Activated CD4-positive, CD25-positive, alpha-beta regulatory T cell treated with anti-CD3 and anti-CD28 coated beads, Interleukin-2, amount 50 U/mL, for 16 hours (primary cell): ENCODE results near the gene RCOR1.

Experiments used
- DNase-seq: peaks from one replicate; pipeline ENCODE4 v3.0.0-alpha.2; 2020; ENCODE audit warnings: low read depth, low spot score

The RCOR1 gene

GRCh38 chr14:102775855-102776760 lies 183.7 kb downstream of the RCOR1 start:
- no peak for DNase-seq

- peak; percentile 71 for DNase-seq
These were observed 184.6 kb downstream of the RCOR1 start, which contains the start of gene TRAF3 for GRCh38 chr14:102776761-102777710. TRAF3 (plus strand) TSS chr14:102777449; CDS start chr14:102870202, 92,753 bp downstream.

GRCh38 chr14:102777711-102778337 lies 185.4 kb downstream of the RCOR1 start:
- DNase-seq: no peak

GRCh38 chr14:102778338-102779083 lies 186.1 kb downstream of the RCOR1 start:
- no peak for DNase-seq

GRCh38 chr14:102779084-102779462 lies 186.6 kb downstream of the RCOR1 start:
- no peak for DNase-seq

- DNase-seq: no peak
These were observed 187.3 kb downstream of the RCOR1 start for GRCh38 chr14:102779574-102780315.
